NAMALWA (cell line): ENCODE data around the gene TM4SF1.
A peak's percentile ranks its signal among the peaks of the same experiment; 100 is the strongest.
"Not testable (repeated sequence)": the region's sequence is repeated elsewhere in the genome, so short reads cannot be mapped to it uniquely, and the experiment has no call there.

Experiments used
- DNase-seq: peaks from one replicate; pipeline ENCODE4 v3.0.0-alpha.2; 2015; ENCODE audit warnings: low spot score

The TM4SF1 gene

DNA sequence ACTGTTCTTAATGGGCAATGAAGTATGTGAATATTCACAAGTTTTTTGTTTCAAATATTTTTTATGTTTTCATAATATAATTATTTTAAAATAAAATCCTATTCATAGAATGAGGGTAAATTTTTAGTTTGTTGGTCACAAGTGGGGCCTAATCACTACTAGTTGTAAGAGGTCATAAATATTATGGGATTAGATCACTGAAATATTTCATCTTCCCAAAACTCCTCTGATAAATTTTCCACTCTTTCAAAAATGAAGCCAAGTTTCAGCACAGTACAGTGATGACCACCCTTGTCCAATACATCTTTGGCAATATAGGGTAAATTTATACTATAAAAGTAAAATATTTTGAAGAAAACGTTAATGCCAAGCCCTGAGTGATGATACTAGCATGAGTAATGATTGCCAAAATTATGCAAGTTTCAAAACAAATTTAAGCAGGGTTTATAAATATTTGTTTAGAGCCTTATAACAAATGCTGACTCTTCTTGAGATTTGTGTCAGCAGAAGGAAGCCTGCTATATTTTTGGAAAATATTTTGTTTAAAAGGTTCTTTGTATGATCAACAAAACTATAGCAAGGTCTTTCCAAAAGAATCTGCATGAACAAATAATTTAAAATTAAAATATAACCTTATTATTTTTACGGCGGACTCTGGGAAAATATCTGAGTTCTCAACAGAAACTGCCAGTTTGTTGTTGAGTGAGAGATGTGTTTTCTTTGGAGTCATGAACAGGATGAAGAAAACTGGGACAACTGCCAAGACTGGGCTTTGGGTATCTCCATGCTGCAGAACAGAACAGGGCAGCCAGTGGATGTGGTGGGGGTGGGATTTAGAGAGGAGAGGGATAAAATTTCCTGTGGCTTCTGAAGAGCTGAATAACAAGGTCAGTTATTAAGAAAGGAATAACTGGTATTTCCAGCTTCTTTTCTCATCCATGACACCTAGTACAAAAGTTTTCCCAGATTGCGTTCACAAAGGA lies 17.9 kb upstream of the TM4SF1 start:
- no peak for DNase-seq

DNA sequence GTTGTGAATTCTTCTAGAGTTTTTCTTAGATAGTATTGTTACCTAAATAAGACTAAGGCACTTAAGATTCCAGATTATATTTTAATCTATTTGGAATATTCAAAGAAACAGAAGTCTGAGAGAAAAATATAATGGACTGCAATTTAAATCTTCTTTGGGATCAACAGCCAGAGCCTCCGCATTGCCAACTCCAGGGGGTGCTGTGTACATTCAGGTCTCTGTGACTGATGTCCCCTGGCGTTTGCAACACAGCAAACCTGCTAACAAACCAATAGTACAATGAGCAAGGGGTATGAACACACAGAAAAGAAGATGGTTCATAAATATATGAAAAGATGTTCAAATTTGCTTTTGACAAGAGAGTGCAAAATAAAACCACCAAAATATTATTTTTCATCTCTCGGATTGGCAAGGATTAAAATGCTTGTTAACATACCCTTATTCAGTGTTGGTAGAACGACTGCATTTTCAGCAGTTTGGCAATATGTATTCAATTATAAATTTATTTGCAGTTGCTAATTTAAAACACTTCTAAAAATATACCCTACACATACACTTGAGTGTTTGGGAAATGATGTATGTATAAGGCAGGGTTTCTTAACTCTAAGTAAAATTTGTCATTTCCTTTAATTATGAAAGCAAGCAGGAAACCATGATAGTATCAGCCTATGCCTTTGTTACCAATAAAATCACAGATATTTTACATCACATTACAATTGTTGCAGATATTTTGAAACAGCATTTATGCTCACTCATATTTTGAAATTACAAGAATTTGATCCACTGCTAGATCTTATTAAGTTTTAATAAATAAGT lies 16.1 kb upstream of the TM4SF1 start:
- DNase-seq: peak; percentile 84

DNA sequence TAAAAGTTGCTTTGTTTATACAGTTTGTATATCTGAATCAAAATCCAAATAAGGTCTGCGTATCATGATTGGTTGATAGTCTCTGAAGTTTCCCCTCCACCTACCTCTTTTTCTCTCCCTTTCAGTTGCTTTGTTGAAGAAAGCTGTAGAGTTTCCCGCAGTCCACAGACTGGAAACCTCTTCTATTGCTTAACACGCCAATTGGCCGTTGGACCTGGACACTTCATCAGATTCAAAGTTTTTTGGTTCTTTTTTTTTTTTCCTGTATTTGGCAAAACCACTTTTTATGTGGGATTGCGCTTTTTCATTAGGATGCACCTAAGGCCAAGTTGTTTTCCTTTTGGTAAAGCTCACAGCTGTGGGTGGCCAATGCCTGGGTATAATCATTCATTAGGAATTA lies 14.5 kb upstream of the TM4SF1 start:
- DNase-seq: no peak

DNA sequence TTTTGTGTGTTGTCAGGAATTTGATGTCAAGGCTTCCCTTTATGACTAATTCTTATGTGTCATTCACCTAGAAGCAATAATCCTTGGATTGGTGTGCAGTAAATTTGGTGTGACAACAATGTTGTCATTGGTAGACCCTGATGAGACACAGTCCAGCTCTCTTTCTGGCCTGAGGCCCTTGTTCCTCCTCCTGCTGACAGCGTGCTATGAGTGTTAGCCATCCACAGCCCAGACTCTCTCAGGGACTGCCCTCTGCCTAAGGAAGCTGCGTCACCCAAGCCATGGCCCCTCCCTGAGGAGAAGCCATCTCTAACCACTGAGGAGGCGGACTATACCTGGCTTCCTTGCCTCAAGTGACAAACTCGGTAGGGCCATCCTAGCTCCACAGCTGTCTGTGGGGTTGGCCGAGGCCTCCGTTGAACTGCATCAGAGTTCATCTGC lies 13.3 kb upstream of the TM4SF1 start:
- DNase-seq: no peak

DNA sequence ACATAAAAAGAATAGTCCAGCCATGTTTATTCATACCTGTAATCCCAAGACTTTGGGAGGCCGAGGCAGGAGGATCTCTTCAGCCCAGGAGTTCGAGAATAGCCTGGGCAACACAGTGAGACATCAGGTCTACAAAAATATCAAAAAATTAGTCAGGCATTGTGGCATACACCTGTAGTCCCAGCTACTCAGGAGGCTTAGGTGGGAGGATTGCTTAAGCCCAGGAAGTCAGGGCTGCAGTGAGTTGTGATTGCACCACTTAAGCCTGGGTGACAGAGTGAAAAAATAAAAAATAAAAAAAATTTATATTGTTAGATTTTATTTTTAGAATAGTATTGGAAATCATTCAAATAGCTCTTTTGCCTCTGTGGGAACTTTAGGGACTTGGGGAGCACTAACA lies 12.8 kb upstream of the TM4SF1 start:
- no peak for DNase-seq

DNA sequence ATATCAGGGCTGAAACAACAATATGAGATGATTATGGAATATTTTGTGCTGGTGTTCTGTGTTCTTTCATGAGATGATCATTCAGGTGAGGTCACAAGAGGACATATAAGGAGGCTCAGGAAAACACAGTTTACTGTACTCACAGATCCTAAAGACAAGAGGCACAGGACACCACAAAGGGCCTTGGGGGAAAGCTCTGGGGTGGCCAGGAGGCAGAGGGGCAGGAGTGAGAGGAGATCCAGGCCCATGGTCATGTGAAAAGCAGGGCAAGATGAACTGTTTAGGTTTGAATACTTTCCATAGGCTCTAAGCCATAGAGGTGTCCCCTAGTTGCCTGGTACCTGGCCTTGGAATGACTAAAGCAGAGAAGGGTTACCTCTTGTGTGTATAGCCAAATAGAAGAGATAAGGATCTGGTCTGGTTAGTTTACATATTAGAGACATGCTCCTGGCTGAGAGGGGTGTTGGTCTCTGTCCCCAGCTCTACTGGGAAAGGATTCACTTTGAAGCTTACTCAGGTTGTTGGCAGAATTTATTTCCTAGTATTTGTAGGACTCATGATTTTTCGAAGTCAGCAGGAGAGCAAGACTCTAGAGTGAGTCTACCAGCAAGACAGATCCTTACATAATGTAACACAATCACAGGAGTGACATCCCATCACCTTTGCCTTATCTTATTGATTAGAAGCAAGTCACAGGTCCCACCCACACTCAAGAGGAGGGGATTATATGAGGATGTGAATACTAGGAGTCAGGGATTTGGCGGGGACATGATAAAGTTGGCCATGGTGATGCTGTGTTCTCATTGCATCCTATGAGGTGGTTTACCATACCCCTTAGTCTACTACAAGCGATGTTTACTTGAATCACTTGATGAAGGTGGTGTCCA lies 11.3 kb upstream of the TM4SF1 start:
- no peak for DNase-seq

DNA sequence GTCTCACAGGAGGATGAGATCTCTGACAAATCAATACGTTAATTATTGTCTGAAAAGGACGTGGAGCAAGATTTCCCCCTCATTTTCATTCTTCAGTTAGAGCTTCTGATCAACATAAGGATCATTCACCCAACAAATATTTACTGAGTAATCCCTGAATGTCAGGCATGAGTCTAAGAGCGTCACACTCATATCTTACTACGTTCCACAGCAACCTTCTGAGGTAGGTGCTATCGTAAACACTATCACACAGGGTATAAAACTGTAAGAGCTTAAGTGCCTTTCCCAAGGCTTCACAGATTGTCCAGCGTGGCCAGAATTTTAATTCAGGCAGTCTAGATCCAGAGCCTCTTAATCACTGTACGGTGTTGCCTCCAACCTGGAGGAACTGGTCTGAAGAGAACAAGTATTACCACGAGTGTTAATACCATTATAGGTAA lies 10.6 kb upstream of the TM4SF1 start:
- no peak for DNase-seq

DNA sequence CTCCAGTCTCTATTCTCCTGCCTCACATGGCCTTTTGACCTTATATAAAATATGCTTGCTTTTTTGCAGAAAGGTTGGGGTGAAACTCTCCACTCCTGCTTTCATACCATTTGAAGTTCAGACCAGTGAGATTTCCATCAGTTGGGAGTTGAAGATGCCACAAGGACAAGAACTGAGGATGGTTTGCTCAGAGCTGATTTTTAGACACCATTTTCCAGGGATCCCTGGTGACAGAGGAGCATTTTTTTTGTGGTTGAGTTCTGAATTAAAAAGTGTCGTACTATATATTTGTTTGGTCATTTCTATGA lies 8.8 kb upstream of the TM4SF1 start:
- no peak for DNase-seq

DNA sequence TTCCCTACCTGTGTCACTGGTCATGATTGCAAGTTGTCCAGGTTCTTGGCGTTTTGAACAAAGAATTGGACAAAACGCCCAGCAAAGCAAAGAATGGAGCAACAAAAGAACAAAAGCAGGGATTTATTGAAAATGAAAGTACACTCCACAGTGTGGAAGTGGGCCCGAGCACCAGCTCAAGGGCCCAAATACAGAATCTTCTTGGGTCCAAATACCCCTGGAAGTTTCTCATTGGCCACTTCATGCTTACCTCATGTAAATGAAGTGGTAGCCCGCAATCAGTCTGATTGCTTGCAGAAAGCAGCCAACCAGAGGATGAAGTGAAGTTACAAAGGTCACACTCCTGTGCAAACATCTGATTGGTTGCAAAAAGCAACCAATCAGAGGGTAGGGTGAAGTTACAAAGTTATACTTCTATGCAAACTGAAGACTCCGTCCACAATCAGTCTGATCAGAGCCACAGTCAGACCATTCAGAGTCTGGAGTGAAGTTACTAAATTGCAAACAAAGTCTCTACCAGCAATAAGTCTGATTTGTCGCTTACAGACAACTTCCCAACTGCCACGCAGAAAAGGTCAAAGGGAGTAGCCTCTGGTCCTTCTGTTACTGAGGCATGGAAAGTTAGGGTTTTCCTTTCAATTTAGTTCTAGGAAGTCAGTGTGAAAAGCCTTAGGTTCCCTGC lies 8.3 kb upstream of the TM4SF1 start:
- no peak for DNase-seq

DNA sequence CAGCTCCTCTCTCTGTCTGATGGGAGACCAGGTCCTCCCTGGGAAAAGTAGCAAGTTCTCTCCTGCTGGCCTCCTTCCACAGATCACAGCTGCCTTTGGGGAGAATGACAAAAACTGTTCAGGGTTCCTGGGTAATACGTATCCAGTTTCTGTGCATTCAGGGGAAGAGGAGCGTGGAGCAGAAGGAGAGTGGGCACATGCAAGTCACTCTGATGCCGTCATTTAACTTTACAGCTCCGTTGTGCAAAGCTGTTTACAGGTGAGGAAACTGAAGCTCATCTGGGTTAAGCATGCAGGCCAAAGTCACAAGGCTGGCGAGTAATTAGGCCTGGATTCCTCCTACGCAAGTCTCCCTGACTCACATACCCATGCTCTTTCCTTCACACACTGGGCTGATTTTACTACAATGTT lies 7.5 kb upstream of the TM4SF1 start:
- no peak for DNase-seq

DNA sequence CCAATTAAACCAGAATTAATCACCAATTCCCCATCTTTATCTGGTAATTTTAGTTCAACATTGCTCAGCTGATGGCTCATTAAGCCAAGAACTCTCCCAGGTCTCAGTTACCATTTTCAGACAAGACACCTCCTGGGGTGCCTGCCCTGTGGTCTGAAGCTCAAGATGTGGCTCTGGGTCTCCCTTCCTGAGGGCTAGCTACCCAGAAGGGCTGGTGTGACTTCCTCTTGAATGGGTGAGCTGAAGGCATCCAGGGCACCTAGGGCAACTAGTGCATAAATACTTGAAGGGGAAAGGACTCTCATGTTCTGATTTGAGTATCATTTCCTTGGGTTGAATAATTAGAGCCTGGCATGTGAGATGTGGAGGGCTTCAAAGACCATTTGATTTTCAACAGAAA lies 6.7 kb upstream of the TM4SF1 start:
- no peak for DNase-seq

DNA sequence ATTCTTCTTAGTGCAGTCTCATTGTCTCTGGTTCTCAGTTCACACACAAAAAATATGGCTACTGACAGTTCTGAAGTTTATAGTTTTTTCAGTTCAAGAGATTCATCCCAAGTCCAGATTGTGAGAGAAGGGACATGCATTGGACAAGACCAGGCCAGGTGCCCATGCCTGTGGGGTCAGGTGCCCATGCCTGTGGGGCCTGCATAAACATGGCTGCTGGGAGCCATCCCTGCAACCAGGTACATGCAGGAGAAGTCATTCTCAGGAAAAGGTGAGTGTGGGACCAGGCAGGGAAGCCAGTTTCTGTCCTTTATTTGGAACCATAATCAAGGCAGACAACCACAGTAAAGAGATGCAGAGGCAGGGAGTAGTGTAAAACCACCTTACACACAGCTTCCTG lies 6.3 kb upstream of the TM4SF1 start:
- DNase-seq: no peak

DNA sequence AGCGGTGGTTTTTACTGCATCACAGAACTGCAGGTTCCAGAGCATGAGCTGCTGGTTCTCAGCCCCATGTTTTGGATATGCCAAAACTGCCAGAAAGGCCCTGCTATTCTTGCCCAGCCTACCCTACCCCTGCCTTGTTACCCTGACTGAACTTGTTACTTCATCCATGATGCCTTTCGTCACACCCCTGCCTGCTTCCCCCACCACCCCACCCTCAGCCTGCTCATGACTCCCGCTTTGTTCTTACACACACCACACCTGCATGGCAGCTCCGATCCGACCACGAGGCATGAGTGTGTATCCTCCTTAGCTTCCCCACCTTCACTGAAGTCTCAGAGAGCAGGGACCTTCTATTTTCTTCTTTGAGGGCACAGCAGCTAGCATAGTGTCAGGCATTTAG lies 5.1 kb upstream of the TM4SF1 start:
- no peak for DNase-seq

DNA sequence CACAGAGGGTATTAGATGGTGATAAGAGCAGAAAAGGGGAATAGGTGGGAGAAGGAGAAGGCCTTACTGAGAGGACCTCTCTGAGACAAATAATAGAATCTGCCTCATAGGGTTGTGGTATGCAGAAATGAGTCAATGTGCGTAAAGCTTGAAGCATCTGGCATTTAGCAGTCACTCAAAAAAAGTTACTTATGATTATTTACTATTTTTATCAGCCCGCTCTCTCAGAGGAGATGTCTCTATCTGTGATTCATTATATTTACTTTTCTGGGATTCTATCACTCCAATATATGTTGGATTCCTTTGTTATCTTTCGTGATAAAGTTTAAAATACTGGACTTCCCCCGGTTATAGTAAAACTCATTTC lies 4.6 kb upstream of the TM4SF1 start:
- no peak for DNase-seq

DNA sequence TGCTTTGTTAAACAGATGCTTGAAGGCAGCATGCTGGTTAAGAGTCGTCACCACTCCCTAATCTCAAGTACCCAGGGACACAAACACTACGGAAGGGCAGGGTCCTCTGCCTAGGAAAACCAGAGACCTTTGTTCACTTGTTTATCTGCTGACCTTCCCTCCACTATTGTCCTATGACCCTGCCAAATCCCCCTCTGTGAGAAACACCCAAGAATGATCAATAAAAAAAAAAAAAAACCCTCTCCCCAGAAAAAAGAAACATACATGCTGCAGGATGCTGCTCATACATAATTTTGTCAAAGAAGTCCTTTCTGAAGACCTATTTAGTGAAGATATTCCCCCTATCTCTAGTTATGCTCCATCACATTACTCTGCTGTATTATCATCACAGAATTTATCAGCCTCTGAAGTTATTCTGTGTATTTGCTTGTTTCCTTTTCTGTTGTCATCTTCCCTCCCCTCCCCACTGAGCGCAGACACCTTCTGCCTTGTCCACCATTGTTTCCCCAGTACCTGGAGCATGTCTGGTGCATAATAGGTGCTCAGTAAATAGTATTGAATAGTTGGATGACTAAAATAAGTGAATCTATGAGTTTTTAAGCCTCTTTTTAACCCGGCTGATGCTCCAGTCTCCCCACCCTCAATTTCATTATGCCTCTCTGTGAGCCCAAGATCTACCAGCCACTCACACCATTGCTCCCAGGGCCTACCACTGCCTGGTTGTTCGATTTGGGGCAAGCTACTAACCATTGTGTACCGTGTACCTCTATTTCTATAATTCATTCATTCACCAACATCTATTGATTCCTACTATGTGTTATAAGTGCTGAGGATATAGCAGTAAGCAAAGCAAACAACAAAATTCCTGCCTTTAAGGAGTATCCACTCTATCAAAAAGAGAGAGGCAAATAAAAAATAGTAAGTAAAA lies 4.0 kb upstream of the TM4SF1 start:
- DNase-seq: no peak

DNA sequence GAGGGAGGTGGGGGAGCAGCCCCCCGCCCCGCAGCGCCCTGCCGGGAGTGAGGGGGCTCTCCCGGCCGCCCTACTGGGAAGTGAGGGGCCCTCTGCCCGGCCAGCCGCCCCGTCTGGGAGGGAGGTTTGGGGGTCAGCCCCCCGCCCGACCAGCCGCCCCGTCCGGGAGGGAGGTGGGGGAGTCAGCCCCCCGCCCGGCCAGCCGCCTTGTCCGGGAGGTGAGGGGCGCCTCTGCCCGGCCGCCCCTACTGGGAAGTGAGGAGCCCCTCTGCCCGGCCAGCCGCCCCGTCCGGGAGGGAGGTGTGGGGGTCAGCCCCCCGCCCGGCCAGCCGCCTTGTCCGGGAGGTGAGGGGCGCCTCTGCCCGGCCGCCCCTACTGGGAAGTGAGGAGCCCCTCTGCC lies 2.8 kb upstream of the TM4SF1 start:
- DNase-seq: not testable (repeated sequence)

DNA sequence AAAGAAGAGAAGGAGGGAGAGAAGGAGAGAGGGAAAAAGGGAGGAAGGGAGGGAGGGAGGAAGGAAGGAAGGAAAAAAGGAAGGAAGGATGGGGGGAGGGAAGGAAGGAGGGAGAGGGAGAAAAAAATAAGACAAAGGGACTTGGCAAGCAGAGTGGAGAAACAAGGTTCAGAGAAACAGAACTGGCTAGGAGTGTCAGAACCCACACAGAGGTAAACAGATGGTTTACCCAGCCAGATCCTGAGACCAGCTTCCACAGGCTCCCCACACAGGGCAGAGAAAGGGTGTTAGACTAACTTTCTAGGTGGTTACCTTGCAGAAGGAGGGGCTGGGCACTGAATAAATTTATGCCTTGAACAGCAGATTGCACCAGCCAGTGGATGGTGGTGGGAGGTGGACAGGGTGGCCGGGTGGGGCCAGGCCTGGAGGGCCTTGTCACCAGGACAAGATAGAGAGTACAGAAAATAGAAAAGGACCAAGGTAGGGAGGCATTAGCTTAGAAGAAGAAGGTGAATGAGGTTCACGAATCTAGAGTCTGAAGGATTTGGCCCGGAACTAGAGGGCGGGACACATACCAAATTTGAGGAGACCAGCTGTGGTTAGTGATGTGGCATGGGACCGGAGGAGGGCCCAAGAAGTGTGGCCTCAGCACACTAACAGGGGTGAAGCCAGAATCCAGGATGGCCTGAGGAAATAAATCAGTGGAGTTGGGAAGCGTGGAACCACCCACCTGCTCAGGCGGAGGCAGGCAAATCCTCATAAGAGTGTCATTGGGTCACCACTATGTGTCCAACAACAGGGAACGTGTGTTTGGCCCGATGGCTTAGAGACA lies 1.2 kb upstream of the TM4SF1 start:
- DNase-seq: no peak

DNA sequence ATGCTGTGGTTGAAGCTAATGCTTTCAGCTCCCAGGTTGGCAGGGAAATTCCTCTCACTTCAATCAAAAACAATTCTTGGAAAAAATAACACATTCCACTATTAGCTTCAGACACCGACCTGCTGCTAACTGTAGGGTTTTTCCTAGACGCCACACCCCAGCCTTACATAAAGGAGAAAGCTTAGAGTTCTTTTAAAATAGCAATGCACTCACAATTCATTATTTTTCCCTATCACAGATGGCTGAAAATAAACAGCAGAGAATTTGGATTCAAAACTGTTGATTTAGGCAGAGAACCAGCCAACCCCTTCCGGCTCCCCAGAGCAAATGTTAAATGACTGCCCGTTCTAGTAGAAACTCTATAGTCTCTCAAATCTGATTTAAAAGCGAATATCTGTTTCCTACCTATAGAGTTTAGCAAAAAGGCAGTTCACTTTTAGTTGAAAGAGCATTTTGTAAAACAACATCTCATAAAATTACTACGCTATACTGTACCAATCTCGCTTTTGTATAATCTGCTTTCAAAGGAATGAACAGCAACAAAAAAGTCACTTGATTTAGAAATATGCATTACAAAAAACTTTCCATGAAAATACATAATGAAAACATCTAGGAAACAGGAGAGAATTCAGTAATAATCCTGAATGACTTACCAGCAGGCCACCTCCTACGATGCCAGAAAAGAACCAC lies 586 bp downstream of the TM4SF1 start:
- DNase-seq: no peak
